Measurements from ENCODE around the gene SLC8A3. TPM values are rescaled to one million over a fixed set of nuclear protein-coding genes. Genes with fewer than 3 reads are reported as not detected.

The SLC8A3 gene
- total and polyA plus RNA-seq, 2 donors (not counting 3 experiments of a cell fraction or from before 2014, with no cell fraction given), result not detected

DNA sequence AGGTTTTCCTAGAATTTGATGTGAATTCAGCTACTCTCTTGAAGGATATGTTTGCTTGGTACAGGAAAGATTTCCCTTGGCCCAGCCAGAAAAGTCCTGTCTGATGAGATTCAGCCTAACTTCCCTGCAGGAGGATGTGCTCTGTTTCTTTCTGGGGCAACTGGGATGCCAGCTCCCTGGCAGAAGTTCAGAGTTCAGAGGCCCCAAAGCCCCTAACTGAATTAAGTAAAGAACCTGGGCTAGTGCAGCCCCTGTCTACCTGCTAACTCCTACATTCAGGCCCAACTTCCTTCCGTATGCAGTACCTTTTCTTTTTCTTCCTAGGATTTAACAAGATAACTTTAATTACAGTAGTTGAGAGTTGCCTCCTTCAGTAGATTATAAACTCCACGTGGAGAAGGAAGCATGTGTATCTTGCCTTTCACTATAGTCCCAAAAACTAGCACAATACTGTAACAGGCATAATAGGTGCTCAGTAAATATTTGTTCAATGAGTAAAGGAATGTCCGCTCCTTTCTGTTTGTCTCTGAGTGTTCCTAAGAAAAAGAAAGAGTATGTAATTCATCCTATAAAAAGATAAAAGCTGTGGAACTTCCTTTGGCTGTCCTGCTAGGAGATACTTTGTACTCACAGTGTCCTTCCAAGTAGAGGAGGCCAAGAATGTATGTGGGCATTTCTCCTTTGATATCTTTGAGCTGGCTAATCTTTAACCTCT is 141.0 kb downstream of the SLC8A3 start:
- DNase-seq (ENCODE audit: low read depth, low spot score), result no peak
- no peak overlapping the region for H2AFZ ChIP-seq (ENCODE audit: low read depth, low read length)
- no TSS peak for BruUV-seq (replicated peaks)
- H4K20me1 ChIP-seq (replicated peaks; ENCODE audit: control insufficient read depth, extremely low read depth, insufficient read depth, low read length), result no peaks in the 10 kb centered on the region
- POLR2A ChIA-PET, result no interaction called here
- dilution Hi-C loops (cut with MboI; ENCODE audit: extremely low pct_ligation_motif_present, low sequenced_read_pairs), result no loop called here
- H3K27me3 ChIP-seq (ENCODE audit: control insufficient read depth in 2 of 2, insufficient read depth in 2 of 2, low read length in 2 of 2), result no peaks in the 10 kb centered on the region
- H3K4me3 ChIP-seq (replicated peaks in 1 of 3; ENCODE audit: insufficient read depth in 1 of 3, low read depth in 1 of 3, low read length in 3 of 3), result no peak overlapping the region
- H3K36me3 ChIP-seq (ENCODE audit: control insufficient read depth in 2 of 2, extremely low read depth in 1 of 2, insufficient read depth in 2 of 2, low read length in 2 of 2), result no peaks in the 10 kb centered on the region
- H3K9ac ChIP-seq (replicated peaks; ENCODE audit: extremely low read depth, insufficient read depth, low read length), result no peak overlapping the region
- FAIRE-seq, result no peak
- no peaks in the 10 kb centered on the region for H3K9me1 ChIP-seq (replicated peaks; ENCODE audit: control insufficient read depth, extremely low read depth, insufficient read depth, low read length)
- no peaks in the 10 kb centered on the region for H3K9me3 ChIP-seq (replicated peaks; ENCODE audit: control insufficient read depth, insufficient read depth, low read length)
- TF ChIP-seq MYC (IDR thresholded peaks at IDR 0.05; ENCODE audit: low read depth, low read length) (no peak), POLR2AphosphoS5 (IDR thresholded peaks at IDR 0.05; ENCODE audit: insufficient read depth, low read depth, low read length) (no peak), FOS (IDR thresholded peaks at IDR 0.05; ENCODE audit: borderline replicate concordance, insufficient read depth, low read length) (no peak), MAX (IDR thresholded peaks at IDR 0.05; ENCODE audit: insufficient read depth, insufficient read length) (no peak), GATA2 (IDR thresholded peaks at IDR 0.05; ENCODE audit: insufficient read depth, insufficient read length, low read depth, low read length) (no peak), EZH2 (IDR thresholded peaks at IDR 0.05; ENCODE audit: borderline replicate concordance, low read depth, low read length, severe bottlenecking) (no peak), POLR2A (IDR thresholded peaks at IDR 0.05; ENCODE audit: low read depth, low read length) (no peak), JUN (IDR thresholded peaks at IDR 0.05; ENCODE audit: borderline replicate concordance, insufficient read depth, insufficient read length, low read depth) (no peak), CTCF (IDR thresholded peaks at IDR 0.05; ENCODE audit: extremely low read depth in 1 of 2, insufficient read depth in 1 of 2, low read depth in 1 of 2, low read length in 2 of 2) (no peak)
- CTCF ChIA-PET, result interaction anchor here (1.0 to 3.0 kb wide), 4 partner anchors 20 to 520 kb away, joined by 3 to 14 read pairs (median 6); no protein-coding TSS in a partner anchor
- no peaks in the 10 kb centered on the region for H3K4me1 ChIP-seq (ENCODE audit: control insufficient read depth, extremely low read depth, insufficient read depth, low read length)
- intact Hi-C loops (cut with micrococcal nuclease), result loop anchor here (2.0 kb wide), 1 partner anchor 769 kb away; no protein-coding TSS in a partner anchor
- H3K79me2 ChIP-seq (ENCODE audit: control insufficient read depth, insufficient read depth, low read length), result no peaks in the 10 kb centered on the region
- no peak overlapping the region for H3K27ac ChIP-seq (ENCODE audit: insufficient read depth, low read depth, low read length)
- no peak overlapping the region for H3K4me2 ChIP-seq (ENCODE audit: insufficient read depth, low read length)

Measured in endothelial cell of umbilical vein (primary cell).